SK-N-SH treated with all-trans-retinoic acid at 6 μM for 48 hours (cell line): ENCODE measurements around the gene ALAS1.

Experiments used
- PPARA ChIP-seq: fragments of 250-450 bp; sonication (Bioruptor Pico); IDR thresholded peaks from 2 replicates; pipeline ENCODE4 v1.5.0; 2020; ENCODE audit warnings: mild to moderate bottlenecking, borderline replicate concordance
- RARB ChIP-seq: fragments of 250-450 bp; sonication (Bioruptor Pico); IDR thresholded peaks from 2 replicates; pipeline ENCODE4 v1.8.0; 2021; ENCODE audit warnings: mild to moderate bottlenecking, moderate library complexity
- TSHZ2 ChIP-seq: fragments of 250-450 bp; sonication (Bioruptor Pico); IDR thresholded peaks from 2 replicates; pipeline ENCODE4 v1.5.0; 2020; ENCODE audit warnings: mild to moderate bottlenecking, moderate library complexity
- ZFP3 ChIP-seq: fragments of 250-450 bp; sonication (Bioruptor Pico); IDR thresholded peaks from 2 replicates; pipeline ENCODE4 v1.5.0; 2020; ENCODE audit warnings: mild to moderate bottlenecking, moderate library complexity
- ZFP30 ChIP-seq: fragments of 450-650 bp; formaldehyde crosslinking; IDR thresholded peaks from 2 replicates; pipeline ENCODE4 v1.5.0; 2022; ENCODE audit warnings: mild to moderate bottlenecking, moderate library complexity
- ZNF565 ChIP-seq: fragments of 450-650 bp; formaldehyde crosslinking; conservative IDR thresholded peaks from 2 replicates; pipeline ENCODE4 v1.5.0; 2020; ENCODE audit warnings: low read depth, mild to moderate bottlenecking, moderate library complexity
- ZNF70 ChIP-seq: fragments of 450-650 bp; formaldehyde crosslinking; IDR thresholded peaks from 2 replicates; pipeline ENCODE4 v1.5.0; 2020; ENCODE audit warnings: mild to moderate bottlenecking, moderate library complexity
- ZNF8 ChIP-seq: fragments of 450-650 bp; formaldehyde crosslinking; IDR thresholded peaks from 2 replicates; pipeline ENCODE4 v1.5.0; 2020; ENCODE audit warnings: mild to moderate bottlenecking, moderate library complexity
- TF ChIP-seq, protein P1 (sequence below): fragments of 250-450 bp; sonication (Bioruptor Pico); IDR thresholded peaks from 2 replicates; pipeline ENCODE4 v1.8.0; 2020; ENCODE audit warnings: mild to moderate bottlenecking, moderate library complexity, borderline replicate concordance

DNA sequence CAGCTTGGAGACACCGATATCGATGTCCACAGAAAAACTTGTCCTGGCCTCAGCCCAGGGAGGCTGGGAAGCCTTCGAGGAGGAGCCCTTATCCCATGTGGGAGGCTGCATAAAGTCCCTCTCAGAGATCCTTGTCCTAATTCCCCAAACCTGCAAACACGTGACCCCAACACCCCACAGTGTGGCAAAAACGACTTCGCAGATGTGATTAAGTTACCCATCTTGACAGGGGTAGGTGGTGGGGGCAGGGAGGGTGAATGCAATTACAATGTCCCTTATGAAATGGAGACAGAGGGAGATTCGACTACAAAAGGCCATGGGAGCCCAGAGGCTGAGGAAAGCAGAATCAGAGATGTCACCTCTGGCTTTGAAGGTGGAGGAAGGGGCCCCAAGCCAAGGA is 29.8 kb downstream of the ALAS1 start:
- no peak for TF ChIP-seq ZNF8
- TF ChIP-seq TSHZ2 (CRISPR knock-in tag), result no peak
- no peak for TF ChIP-seq RARB (CRISPR knock-in tag)
- TF ChIP-seq ZFP30 (CRISPR knock-in tag), result no peak
- no peak for TF ChIP-seq ZFP3
- no peak for TF ChIP-seq ZNF70
- no peak for TF ChIP-seq ZNF565 (CRISPR knock-in tag)
- TF ChIP-seq PPARA (CRISPR knock-in tag), result no peak
- TF ChIP-seq, protein P1, sequence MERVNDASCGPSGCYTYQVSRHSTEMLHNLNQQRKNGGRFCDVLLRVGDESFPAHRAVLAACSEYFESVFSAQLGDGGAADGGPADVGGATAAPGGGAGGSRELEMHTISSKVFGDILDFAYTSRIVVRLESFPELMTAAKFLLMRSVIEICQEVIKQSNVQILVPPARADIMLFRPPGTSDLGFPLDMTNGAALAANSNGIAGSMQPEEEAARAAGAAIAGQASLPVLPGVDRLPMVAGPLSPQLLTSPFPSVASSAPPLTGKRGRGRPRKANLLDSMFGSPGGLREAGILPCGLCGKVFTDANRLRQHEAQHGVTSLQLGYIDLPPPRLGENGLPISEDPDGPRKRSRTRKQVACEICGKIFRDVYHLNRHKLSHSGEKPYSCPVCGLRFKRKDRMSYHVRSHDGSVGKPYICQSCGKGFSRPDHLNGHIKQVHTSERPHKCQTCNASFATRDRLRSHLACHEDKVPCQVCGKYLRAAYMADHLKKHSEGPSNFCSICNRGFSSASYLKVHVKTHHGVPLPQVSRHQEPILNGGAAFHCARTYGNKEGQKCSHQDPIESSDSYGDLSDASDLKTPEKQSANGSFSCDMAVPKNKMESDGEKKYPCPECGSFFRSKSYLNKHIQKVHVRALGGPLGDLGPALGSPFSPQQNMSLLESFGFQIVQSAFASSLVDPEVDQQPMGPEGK (CRISPR knock-in tag), result no peak
